Measurements from ENCODE around the gene VTCN1.

DNA sequence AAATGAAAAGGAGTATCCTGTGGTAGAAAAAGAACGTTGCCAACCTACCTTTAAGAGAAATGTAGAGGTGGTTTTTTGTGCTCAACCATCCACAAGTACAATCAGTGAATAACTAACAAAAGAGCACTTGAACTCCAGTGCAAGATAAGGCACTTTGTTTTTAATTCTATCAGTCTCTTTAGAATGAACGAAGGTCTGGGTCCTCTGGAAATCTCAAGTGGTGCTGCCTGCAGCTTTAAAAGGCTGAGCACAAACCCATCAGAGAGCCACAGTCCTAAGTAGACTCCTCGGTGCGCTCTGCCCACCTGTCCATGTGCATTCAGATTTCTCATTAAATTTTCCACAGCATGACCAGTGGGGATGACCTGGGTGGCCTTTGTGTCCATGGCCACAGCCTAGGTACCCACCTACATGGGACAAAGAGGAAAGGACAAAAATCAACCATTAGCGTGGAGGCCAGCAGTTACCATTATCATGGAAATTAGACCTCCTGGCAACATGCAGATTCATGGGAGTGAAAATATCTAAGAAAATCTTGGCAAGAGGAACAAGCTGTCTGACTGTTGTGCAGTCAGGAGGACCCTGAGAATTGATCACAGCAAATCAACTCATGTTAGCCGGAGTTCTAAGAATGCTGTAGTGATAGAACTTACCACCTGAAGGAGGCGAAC, 98.5 kb downstream of the VTCN1 start:
- peak; percentile 27 to 36; a peak in 3 of 4 replicates for TF ChIP-seq RAD21 (IDR thresholded peaks at IDR 0.05 in 1 of 2, conservative IDR thresholded peaks at IDR 0.05 in 1 of 2; ENCODE audit: low read depth in 2 of 2, low read length in 2 of 2)
- no peak for TF ChIP-seq POLR2A (IDR thresholded peaks at IDR 0.05; ENCODE audit: control extremely low read depth in 1 of 2, low read depth in 2 of 2, low read length in 2 of 2)
- TF ChIP-seq KDM5A (IDR thresholded peaks at IDR 0.05; ENCODE audit: low read length), result no peak
- TF ChIP-seq RFX5 (IDR thresholded peaks at IDR 0.05; ENCODE audit: borderline replicate concordance, low read depth, low read length), result no peak
- TF ChIP-seq GABPA (IDR thresholded peaks at IDR 0.05; ENCODE audit: borderline replicate concordance, insufficient read depth, low read length), result no peak
- TF ChIP-seq, protein P1, sequence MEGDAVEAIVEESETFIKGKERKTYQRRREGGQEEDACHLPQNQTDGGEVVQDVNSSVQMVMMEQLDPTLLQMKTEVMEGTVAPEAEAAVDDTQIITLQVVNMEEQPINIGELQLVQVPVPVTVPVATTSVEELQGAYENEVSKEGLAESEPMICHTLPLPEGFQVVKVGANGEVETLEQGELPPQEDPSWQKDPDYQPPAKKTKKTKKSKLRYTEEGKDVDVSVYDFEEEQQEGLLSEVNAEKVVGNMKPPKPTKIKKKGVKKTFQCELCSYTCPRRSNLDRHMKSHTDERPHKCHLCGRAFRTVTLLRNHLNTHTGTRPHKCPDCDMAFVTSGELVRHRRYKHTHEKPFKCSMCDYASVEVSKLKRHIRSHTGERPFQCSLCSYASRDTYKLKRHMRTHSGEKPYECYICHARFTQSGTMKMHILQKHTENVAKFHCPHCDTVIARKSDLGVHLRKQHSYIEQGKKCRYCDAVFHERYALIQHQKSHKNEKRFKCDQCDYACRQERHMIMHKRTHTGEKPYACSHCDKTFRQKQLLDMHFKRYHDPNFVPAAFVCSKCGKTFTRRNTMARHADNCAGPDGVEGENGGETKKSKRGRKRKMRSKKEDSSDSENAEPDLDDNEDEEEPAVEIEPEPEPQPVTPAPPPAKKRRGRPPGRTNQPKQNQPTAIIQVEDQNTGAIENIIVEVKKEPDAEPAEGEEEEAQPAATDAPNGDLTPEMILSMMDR (IDR thresholded peaks at IDR 0.05; ENCODE audit: control extremely low read depth in 1 of 3, insufficient read depth in 1 of 3, low read depth in 1 of 3, low read length in 3 of 3), result peak in 1 of 3 experiments; percentile 10; a peak in 1 of 4 replicates
- no peak for TF ChIP-seq CREB1 (IDR thresholded peaks at IDR 0.05)
- TF ChIP-seq, protein P2, sequence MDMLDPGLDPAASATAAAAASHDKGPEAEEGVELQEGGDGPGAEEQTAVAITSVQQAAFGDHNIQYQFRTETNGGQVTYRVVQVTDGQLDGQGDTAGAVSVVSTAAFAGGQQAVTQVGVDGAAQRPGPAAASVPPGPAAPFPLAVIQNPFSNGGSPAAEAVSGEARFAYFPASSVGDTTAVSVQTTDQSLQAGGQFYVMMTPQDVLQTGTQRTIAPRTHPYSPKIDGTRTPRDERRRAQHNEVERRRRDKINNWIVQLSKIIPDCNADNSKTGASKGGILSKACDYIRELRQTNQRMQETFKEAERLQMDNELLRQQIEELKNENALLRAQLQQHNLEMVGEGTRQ (IDR thresholded peaks at IDR 0.05; ENCODE audit: low read length), result no peak

All from H1 (cell line).